Progenitor cell of endocrine pancreas (in vitro differentiated cells): ENCODE data around the gene ADORA3. TPM values are rescaled to one million over a fixed set of nuclear protein-coding genes. Genes with fewer than 3 reads are reported as not detected.

Source experiments
- DNase-seq: peaks from one replicate; pipeline ENCODE4 v3.0.0; 2021; ENCODE audit warnings: low spot score; ENCODE audit not compliant: unreplicated experiment
- H3K27ac Mint-ChIP-seq: 2 replicates; pipeline ENCODE4 v1.8.0; 2021; ENCODE audit warnings: mild to moderate bottlenecking, moderate library complexity, mixed read lengths
- H3K27me3 Mint-ChIP-seq: 2 replicates; pipeline ENCODE4 v1.8.0; 2021; ENCODE audit warnings: mixed read lengths
- H3K36me3 Mint-ChIP-seq: 2 replicates; pipeline ENCODE4 v1.8.0; 2022; ENCODE audit warnings: mixed read lengths; ENCODE audit not compliant: insufficient read depth
- H3K4me1 Mint-ChIP-seq: 2 replicates; pipeline ENCODE4 v1.8.0; 2021; ENCODE audit warnings: low read depth, mixed read lengths
- H3K4me3 Mint-ChIP-seq: 2 replicates; pipeline ENCODE4 v1.8.0; 2021; ENCODE audit warnings: low read depth, mild to moderate bottlenecking, moderate library complexity, mixed read lengths
- H3K9me3 Mint-ChIP-seq: 2 replicates; pipeline ENCODE4 v1.8.0; 2021; ENCODE audit warnings: low read depth, mixed read lengths
- CTCF ChIP-seq: fragments of 200-600 bp; sonication (generic); IDR thresholded peaks from one replicate; pipeline ENCODE4 v1.5.0; 2021; ENCODE audit warnings: antibody characterized with exemption, mild to moderate bottlenecking; ENCODE audit not compliant: unreplicated experiment
- total RNA-seq: library from RNA; stranded (reverse); gene quantifications from 2 replicates; pipeline ENCODE4 v1.2.1, GENCODE V29; 2021

ADORA3 gene
- total RNA-seq, 1 donor from 2014 or later, result not detected

- TF ChIP-seq CTCF, result no peak
- H3K27me3 Mint-ChIP-seq, result no peaks in the 10 kb centered on the region
- H3K27ac Mint-ChIP-seq, result no peak overlapping the region
- H3K9me3 Mint-ChIP-seq, result no peaks in the 10 kb centered on the region
- DNase-seq, result no peak
- peaks cover 8% of the 10 kb centered on the region for H3K4me1 Mint-ChIP-seq
- no peak overlapping the region for H3K4me3 Mint-ChIP-seq
- H3K36me3 Mint-ChIP-seq, result no peaks in the 10 kb centered on the region
Measured at GRCh38 chr1:111512132-111512889, 8.9 kb upstream of the ADORA3 start.

- peaks cover 7% of the 10 kb centered on the region for H3K4me1 Mint-ChIP-seq
- no peak overlapping the region for H3K27ac Mint-ChIP-seq
- TF ChIP-seq CTCF, result no peak
- H3K9me3 Mint-ChIP-seq, result no peaks in the 10 kb centered on the region
- H3K36me3 Mint-ChIP-seq, result no peaks in the 10 kb centered on the region
- H3K4me3 Mint-ChIP-seq, result no peak overlapping the region
- H3K27me3 Mint-ChIP-seq, result no peaks in the 10 kb centered on the region
- DNase-seq, result no peak
Measured at GRCh38 chr1:111511370-111511769, 7.9 kb upstream of the ADORA3 start.

GRCh38 chr1:111509997-111510375 lies 6.6 kb upstream of the ADORA3 start:
- Mint-ChIP-seq H3K4me3 (no peak overlapping the region), H3K27me3 (no peaks in the 10 kb centered on the region), H3K4me1 (peaks cover 7% of the 10 kb centered on the region), H3K9me3 (no peaks in the 10 kb centered on the region), H3K36me3 (no peaks in the 10 kb centered on the region), H3K27ac (no peak overlapping the region)
- TF ChIP-seq CTCF, result no peak
- DNase-seq, result no peak

- TF ChIP-seq CTCF, result no peak
- Mint-ChIP-seq H3K27me3 (peaks cover 4% of the 10 kb centered on the region), H3K9me3 (no peaks in the 10 kb centered on the region), H3K4me3 (peak overlapping the region; percentile 63), H3K36me3 (no peaks in the 10 kb centered on the region), H3K27ac (peak overlapping the region; percentile 88), H3K4me1 (peaks cover 7% of the 10 kb centered on the region)
- peak; percentile 56 for DNase-seq
Measured at GRCh38 chr1:111507411-111508201, 4.2 kb upstream of the ADORA3 start.

GRCh38 chr1:111506561-111506960 lies 3.1 kb upstream of the ADORA3 start:
- TF ChIP-seq CTCF, result no peak
- Mint-ChIP-seq H3K36me3 (no peaks in the 10 kb centered on the region), H3K27ac (no peak overlapping the region), H3K4me3 (no peak overlapping the region), H3K27me3 (peaks cover 4% of the 10 kb centered on the region), H3K9me3 (no peaks in the 10 kb centered on the region), H3K4me1 (peaks cover 7% of the 10 kb centered on the region)
- DNase-seq, result no peak
